BE2C (cell line): Measurements from ENCODE around the gene PPP1CA.

ENCODE experiments used
- DNase-seq: peaks from one replicate; pipeline ENCODE4 v3.0.0-alpha.2; 2020
- H3K27me3 ChIP-seq: fragments of 250-450 bp; sonication (Bioruptor Pico); 2 replicates; pipeline ENCODE4 v1.5.1; 2020; ENCODE audit warnings: mild to moderate bottlenecking
- H3K36me3 ChIP-seq: fragments of 250-450 bp; sonication (Bioruptor Pico); 2 replicates; pipeline ENCODE4 v1.5.1; 2020; ENCODE audit warnings: mild to moderate bottlenecking
- H3K4me1 ChIP-seq: fragments of 250-450 bp; sonication (Bioruptor Pico); 2 replicates; pipeline ENCODE4 v1.5.1; 2020
- H3K4me3 ChIP-seq: 2 replicates; pipeline ENCODE4 v1.5.1; 2011; ENCODE audit warnings: low read depth, low read length
- H3K9me3 ChIP-seq: fragments of 250-450 bp; sonication (Bioruptor Pico); 2 replicates; pipeline ENCODE4 v1.5.1; 2020
- CTCF ChIP-seq: IDR thresholded peaks from 2 replicates; pipeline ENCODE4 v1.5.1; 2012; ENCODE audit warnings: mild to moderate bottlenecking, low read depth, low read length

PPP1CA gene

GRCh38 chr11:67375320-67376055 lies 26.2 kb downstream of the PPP1CA start:
- Histone ChIP-seq H3K4me1 (peaks cover 14% of the 10 kb centered on the region), H3K4me3 (no peak overlapping the region), H3K9me3 (no peaks in the 10 kb centered on the region), H3K36me3 (no peaks in the 10 kb centered on the region), H3K27me3 (peaks cover 28% of the 10 kb centered on the region)
- TF ChIP-seq CTCF: no peak
- no peak for DNase-seq

- Histone ChIP-seq H3K9me3 (no peaks in the 10 kb centered on the region), H3K4me1 (peaks cover 13% of the 10 kb centered on the region), H3K36me3 (no peaks in the 10 kb centered on the region), H3K4me3 (no peak overlapping the region), H3K27me3 (peaks cover 28% of the 10 kb centered on the region)
- no peak for DNase-seq
- no peak for TF ChIP-seq CTCF
These were observed 26.9 kb downstream of the PPP1CA start for GRCh38 chr11:67374571-67375281.

GRCh38 chr11:67373648-67374570 lies 27.7 kb downstream of the PPP1CA start:
- peaks cover 8% of the 10 kb centered on the region; the same call in 1 of the 2 replicates for H3K4me1 ChIP-seq
- peak overlapping the region; percentile 39 for H3K4me3 ChIP-seq
- H3K9me3 ChIP-seq: no peaks in the 10 kb centered on the region
- DNase-seq: peak; percentile 67
- TF ChIP-seq CTCF: peak; percentile 65
- peaks cover 28% of the 10 kb centered on the region for H3K27me3 ChIP-seq
- H3K36me3 ChIP-seq: no peaks in the 10 kb centered on the region

GRCh38 chr11:67372993-67373647 lies 28.5 kb downstream of the PPP1CA start, which contains the start of gene CLCF1:
CLCF1 (minus strand) TSS chr11:67373598; CDS start chr11:67373539, 59 bp downstream.
- TF ChIP-seq CTCF: no peak
- peaks cover 8% of the 10 kb centered on the region; the same call in 1 of the 2 replicates for H3K4me1 ChIP-seq
- peak within 1 kb of the TSS; percentile 39 for H3K4me3 ChIP-seq
- DNase-seq: peak; percentile 65
- no peaks in the 10 kb centered on the region for H3K36me3 ChIP-seq
- peaks cover 28% of the 10 kb centered on the region for H3K27me3 ChIP-seq
- H3K9me3 ChIP-seq: no peaks in the 10 kb centered on the region

GRCh38 chr11:67372321-67372992 lies 29.2 kb downstream of the PPP1CA start:
- Histone ChIP-seq H3K27me3 (peaks cover 28% of the 10 kb centered on the region), H3K9me3 (no peaks in the 10 kb centered on the region), H3K36me3 (no peaks in the 10 kb centered on the region), H3K4me3 (peak overlapping the region; percentile 39), H3K4me1 (peaks cover 8% of the 10 kb centered on the region; the same call in 1 of the 2 replicates)
- no peak for DNase-seq
- no peak for TF ChIP-seq CTCF
